GM12878 (cell line): ENCODE measurements around the gene CSTF1.

Experiments
- CEBPB ChIP-seq, 2 experiments: fragments of 150-350 bp in 1 of 2; IDR thresholded peaks; 2 replicates each; pipeline ENCODE4 v1.6.1; 2012 to 2014; ENCODE audit warnings: low read depth in 2 of 2, low read length in 2 of 2, borderline replicate concordance in 1 of 2, inconsistent platforms in 1 of 2
- CTCF ChIP-seq, 3 experiments: IDR thresholded peaks in 2 of 3; conservative IDR thresholded peaks in 1 of 3; 2 replicates each; pipeline ENCODE4 v1.5.1; 2011; ENCODE audit warnings: low read depth in 3 of 3, low read length in 3 of 3, mild to moderate bottlenecking in 3 of 3, control low read depth in 2 of 3, moderate library complexity in 2 of 3, inconsistent platforms in 1 of 3, mixed read lengths in 1 of 3; ENCODE audit not compliant: control insufficient read depth in 2 of 3, insufficient read depth in 1 of 3; ENCODE audit errors: extremely low read depth in 1 of 3
- EZH2 ChIP-seq: IDR thresholded peaks from 2 replicates; pipeline ENCODE4 v1.6.1; 2012; ENCODE audit warnings: low read depth, mild to moderate bottlenecking, control low read depth, inconsistent platforms, low read length, borderline replicate concordance; ENCODE audit not compliant: control insufficient read depth
- FOXK2 ChIP-seq: fragments of 450-650 bp; IDR thresholded peaks from 2 replicates; pipeline ENCODE4 v1.6.1; 2017; ENCODE audit warnings: mild to moderate bottlenecking, moderate library complexity
- GABPA ChIP-seq: IDR thresholded peaks from 2 replicates; pipeline ENCODE4 v1.6.1; 2014; ENCODE audit warnings: antibody characterized with exemption, low read depth, mild to moderate bottlenecking, inconsistent platforms
- KDM1A ChIP-seq: fragments of 200-600 bp; sonication (generic); IDR thresholded peaks from 2 replicates; pipeline ENCODE4 v1.6.1; 2016; ENCODE audit warnings: borderline replicate concordance
- MEF2B ChIP-seq: fragments of 450-650 bp; IDR thresholded peaks from 2 replicates; pipeline ENCODE4 v1.6.1; 2018; ENCODE audit warnings: mild to moderate bottlenecking, moderate library complexity; ENCODE audit not compliant: partially characterized antibody, poor library complexity, severe bottlenecking
- SRF ChIP-seq, 2 experiments: IDR thresholded peaks; 2 replicates each; pipeline ENCODE4 v1.6.1; 2011; ENCODE audit warnings: low read depth in 2 of 2, low read length in 2 of 2, mild to moderate bottlenecking in 1 of 2, moderate library complexity in 1 of 2
- TF ChIP-seq, protein P1 (sequence below): IDR thresholded peaks from 2 replicates; pipeline ENCODE4 v1.6.1; 2011; ENCODE audit warnings: low read depth, mild to moderate bottlenecking, low read length, moderate library complexity, borderline replicate concordance; ENCODE audit errors: extremely low read depth
- TF ChIP-seq, protein P2 (sequence below): IDR thresholded peaks from 2 replicates; pipeline ENCODE4 v1.6.1; 2012; ENCODE audit warnings: low read depth, low read length, improper control_type of control experiment

DNA sequence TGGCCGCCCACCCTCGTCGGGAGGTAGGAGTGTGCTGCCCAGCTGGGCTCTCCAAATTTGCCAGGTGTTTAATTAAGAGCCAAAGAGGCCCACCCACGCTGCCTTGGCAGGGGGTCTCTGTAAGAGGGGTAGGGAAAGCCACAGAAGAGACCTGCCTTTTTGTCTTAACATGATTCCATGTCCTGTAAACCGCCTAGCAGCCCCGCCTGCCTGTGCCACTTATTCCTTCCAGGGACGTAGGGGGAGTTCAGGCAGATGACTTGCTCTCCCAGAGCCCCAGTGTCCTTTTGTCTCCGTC is 31.6 kb upstream of the CSTF1 start:
- no peak for TF ChIP-seq KDM1A
- TF ChIP-seq EZH2: no peak
- TF ChIP-seq, protein P1, sequence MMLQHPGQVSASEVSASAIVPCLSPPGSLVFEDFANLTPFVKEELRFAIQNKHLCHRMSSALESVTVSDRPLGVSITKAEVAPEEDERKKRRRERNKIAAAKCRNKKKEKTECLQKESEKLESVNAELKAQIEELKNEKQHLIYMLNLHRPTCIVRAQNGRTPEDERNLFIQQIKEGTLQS: no peak
- TF ChIP-seq CTCF (IDR thresholded peaks at IDR 0.05 in 2 of 3, conservative IDR thresholded peaks at IDR 0.05 in 1 of 3; ENCODE audit: control insufficient read depth in 2 of 3, extremely low read depth in 1 of 3, insufficient read depth in 1 of 3, low read depth in 3 of 3, low read length in 3 of 3): no peak
- TF ChIP-seq CEBPB (IDR thresholded peaks at IDR 0.05; ENCODE audit: borderline replicate concordance in 1 of 2, low read depth in 2 of 2, low read length in 2 of 2): no peak
- no peak for TF ChIP-seq SRF (IDR thresholded peaks at IDR 0.05; ENCODE audit: low read depth in 2 of 2, low read length in 2 of 2)
- TF ChIP-seq MEF2B: no peak
- no peak for TF ChIP-seq FOXK2
- TF ChIP-seq, protein P2, sequence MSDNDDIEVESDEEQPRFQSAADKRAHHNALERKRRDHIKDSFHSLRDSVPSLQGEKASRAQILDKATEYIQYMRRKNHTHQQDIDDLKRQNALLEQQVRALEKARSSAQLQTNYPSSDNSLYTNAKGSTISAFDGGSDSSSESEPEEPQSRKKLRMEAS: no peak
- no peak for TF ChIP-seq GABPA
